Umbilical cord (tissue), 2 donors: Measurements from ENCODE around the gene TMEM150B. TPM values are rescaled to one million over a fixed set of nuclear protein-coding genes. Genes with fewer than 3 reads are reported as not detected.

Experiments used
- DNase-seq: peaks from one replicate; pipeline ENCODE4 v3.0.0-alpha.2; 2015; ENCODE audit warnings: low spot score
- total RNA-seq: library from RNA; depleted of rRNA; stranded (reverse); fragments of >200 nt; gene quantifications from one replicate; pipeline ENCODE4 v1.2.3, GENCODE V29; 2014; ENCODE audit warnings: low replicate concordance; ENCODE audit not compliant: insufficient read depth

TMEM150B gene
- total RNA-seq, 1 donor from 2014 or later, result 2.2 TPM

DNA sequence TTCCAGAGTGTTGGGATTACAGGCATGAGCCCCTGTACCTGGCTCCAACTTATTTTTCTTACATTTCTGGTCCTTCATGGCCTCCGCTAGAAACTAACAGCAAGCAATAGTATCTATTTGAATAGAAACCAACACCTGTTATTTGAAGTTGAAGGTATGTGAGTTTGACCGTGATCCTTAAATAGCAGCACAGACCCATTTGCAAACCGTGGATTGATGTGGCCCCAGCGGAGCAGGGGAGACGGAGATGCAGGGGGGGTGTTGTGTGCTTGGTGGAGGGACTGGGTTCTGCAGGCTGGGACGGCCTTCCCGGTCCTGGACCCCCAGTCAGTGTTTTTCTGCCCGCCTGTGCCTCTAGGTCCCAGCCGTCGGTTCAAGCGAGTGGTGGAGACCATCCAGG, 16.9 kb downstream of the TMEM150B start:
- DNase-seq, result no peak

DNA sequence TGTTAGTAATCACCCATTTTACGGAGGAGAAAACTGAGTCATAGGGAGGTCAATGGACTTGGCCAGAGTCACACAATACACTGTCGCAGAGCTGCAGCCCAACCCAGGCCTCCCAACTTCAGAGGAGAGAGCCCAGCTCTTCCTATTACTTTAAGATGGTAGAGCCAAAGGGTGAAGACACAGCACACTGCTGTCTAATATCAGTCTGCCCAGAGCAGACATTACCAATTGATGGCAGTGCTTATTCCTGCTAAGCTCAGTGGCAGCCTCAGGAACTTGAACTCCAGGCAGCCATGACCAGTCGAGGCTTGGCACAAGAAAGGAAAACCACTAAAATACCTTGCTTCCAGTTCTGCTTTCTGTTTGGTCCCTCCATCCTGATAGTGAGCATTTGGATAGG, 18.4 kb downstream of the TMEM150B start:
- DNase-seq, result no peak

DNA sequence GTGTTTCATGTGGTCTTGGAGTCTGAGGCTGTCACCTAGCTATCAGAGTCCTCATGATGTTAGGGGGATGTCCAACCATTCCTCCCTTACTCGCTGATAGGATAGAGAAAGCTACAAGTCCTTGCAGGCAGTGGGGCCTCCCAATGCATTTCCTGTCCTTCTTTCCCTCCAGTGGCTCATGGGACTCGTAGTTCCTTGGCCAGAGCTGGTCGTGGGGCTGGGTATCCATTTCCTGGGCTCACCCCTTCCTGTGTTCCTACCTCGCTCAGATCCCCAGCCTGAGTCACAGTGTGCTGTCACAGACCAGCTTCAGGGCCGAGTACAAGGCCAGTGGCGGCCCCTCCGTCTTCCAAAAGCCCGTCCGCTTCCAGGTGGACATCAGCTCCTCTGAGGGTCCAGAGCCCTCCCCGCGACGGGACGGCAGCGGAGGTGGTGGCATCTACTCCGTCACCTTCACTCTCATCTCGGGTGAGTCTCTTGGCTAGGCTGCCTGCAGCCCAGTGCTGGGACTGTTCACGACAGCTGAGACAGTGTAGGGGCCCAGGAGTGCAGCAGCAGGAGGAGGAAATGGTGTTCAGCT, 19.1 kb downstream of the TMEM150B start:
- no peak for DNase-seq

DNA sequence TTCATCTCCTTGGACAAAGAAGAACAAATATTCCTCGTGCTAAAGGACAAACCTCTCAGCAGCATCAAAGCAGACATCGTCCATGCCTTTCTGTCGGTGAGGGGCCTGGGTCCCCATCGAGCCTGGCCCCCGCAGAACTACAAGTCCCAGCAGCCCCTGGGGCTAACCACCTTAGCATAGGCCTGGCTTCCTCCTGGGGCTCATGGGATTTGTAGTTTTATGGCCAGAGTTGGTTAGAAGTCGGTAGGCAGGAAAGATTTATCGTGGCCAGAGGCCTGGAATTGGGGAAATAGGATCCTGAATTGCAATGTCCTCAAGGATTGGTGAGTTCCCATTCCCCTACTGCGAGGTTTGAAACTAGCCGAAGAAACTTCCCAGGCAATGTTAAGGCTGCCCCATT, 19.6 kb downstream of the TMEM150B start:
- DNase-seq, result peak; percentile 29

DNA sequence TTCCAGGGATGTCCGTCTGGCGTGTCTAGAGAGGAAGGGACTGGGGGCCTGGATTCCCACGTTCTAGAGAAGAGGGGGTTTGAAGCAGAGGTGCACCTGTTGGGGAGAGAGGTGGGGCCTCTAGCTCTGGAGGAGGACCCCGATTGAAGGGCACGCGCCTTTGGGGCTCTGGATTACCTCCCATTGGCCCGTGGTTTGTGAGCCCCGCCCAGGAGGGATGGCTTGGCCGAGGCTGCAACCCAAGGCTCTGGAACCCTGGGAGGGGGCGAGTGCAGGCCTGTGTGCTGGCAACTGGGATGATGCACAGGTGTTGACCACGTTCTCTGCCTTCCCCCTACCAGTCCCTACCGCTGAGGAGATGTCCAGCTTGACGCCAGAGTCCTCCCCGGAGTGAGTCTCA, 20.2 kb downstream of the TMEM150B start:
- no peak for DNase-seq

DNA sequence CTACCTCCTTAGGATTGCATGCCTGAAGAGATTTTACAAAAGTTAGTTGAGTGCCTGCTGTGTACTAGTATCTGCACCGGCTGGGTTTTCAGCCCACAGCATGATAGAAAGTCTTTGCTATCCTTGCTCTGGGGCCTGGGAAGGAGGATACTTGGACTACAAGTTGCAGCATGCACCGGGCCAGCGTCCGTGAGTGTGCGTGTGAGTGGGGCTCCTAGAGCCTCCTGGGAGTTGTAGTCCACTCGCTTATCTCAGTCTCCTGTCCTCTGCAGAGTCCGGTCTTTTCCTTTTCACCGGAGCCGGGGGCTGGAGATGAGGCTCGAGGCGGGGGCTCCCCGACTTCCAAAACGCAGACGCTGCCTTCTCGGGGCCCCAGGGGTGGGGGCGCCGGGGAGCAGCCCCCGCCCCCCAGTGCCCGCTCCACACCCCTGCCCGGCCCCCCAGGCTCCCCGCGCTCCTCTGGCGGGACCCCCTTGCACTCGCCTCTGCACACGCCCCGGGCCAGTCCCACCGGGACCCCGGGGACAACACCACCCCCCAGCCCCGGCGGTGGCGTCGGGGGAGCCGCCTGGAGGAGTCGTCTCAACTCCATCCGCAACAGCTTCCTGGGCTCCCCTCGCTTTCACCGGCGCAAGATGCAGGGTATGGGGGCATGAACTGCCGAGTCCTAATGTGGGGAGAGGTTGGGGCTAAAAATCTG, 20.7 kb downstream of the TMEM150B start:
- DNase-seq, result no peak

DNA sequence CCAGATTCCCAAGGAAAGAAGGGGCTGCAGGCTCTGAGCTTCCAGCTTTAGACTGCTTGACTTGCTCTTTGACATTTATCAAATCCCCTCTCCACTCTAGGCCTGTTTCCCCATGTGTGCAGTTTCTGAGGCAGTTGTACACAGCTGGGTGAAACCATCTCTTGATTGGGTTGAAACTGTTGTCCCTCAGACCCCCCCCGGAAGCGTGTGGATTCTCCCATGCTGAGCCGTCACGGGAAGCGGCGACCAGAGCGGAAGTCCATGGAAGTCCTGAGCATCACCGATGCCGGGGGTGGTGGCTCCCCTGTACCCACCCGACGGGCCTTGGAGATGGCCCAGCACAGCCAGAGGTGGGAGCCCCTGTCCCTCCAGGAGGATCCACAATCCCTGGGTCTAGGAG, 21.7 kb downstream of the TMEM150B start:
- DNase-seq, result no peak

DNA sequence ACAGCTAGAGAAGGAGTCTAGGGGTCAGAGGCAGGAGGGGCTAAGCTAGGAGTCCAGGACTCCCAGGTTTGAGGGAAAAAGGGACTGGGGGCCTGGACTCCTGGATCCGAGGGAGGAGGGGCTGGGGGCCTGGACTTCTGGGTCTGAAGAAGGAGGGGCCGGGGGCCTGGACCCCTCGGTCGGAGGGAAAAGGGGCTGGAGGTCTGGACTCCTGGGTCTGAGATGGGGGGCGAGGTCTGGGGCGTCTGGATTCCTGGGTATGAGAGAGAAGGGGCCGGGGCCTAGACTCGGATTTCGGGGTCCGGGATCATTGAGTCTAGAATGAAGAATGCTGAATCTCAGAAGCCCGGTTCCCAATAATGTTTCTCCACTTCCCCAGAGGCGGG, 22.8 kb downstream of the TMEM150B start:
- no peak for DNase-seq

DNA sequence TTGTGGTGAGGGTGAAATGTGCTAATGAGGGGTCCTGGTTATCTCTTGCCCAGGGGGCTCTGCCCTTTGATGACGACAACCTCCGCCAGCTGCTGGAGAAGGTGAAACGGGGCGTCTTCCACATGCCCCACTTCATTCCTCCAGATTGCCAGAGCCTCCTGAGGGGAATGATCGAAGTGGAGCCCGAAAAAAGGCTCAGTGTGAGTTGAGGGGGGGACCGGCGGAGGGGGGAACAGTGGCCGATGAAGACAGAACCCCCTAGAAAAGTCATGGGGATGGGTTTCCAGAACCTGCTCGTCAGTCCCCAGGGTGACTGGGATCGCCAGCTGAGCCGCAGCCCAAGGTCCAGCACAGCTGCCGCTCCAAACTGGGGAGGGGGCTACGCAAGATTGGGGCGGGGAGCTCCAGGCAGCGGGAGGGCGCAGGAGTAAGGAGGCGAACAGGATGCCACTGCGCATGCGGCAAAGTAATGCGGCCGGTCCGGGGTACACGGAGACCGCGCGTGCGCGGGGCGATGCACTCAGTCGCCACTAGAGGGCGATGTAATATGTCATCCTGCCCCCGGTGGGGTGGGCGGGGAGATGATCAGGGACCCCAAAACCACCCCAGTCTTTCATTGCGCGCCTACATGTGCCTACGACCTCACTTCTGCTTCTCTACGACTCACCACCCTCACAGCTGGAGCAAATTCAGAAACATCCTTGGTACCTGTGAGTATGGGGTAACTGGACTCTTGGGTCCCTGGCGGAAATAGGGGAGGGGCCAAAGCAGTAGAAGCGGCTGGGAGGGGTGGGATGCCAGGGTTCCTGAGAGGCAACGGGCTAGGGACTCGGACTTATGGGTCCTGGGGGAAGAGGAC, 23.5 kb downstream of the TMEM150B start:
- DNase-seq, result peak; percentile 84

DNA sequence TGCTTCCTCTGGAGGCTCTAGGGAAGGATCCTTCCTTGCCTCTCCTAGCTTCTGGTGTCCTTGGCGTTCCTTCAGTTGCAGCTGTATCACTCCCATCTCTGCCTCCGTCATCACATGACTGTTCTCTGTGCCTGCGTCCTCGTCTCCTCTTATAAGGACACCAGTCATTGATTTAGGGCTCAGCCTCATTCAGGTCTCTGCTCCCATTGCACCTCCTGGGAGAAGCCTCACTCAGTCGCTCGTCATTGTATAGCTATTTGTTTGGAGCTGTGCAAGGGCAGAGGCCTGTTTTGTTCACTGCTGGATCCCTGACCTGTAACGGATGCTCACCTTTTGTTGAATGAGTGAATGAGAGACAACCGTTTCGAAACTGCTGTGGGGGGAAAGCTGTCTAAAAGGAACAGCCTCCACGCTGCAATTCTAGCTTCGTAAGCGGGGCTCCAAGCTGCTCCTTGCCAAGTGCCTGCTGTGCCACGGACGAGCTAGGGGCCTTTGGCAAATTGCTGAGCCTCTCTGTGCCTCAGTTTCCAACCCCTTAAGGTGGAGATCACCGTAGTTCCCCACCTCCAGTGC, 24.2 kb downstream of the TMEM150B start:
- no peak for DNase-seq

DNA sequence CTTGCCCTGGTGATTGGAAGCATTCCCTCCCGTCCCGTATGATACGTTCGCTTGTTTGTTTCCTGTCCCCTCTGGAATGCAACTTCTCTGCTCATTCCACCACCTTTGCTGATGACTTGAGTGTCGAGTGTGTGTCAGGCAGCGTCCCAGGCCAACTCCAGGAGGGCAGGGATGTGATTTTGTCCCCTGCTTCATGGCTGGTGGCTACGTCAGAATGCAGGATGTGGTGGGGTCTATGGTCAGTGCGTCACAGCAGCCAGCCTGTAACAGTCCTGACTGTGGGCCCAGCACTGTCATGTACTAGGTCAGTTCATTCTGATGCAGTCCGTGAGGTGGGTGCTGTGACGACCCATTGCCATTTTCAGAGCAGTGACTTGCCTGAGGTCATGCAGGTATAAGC, 25.1 kb downstream of the TMEM150B start:
- no peak for DNase-seq

DNA sequence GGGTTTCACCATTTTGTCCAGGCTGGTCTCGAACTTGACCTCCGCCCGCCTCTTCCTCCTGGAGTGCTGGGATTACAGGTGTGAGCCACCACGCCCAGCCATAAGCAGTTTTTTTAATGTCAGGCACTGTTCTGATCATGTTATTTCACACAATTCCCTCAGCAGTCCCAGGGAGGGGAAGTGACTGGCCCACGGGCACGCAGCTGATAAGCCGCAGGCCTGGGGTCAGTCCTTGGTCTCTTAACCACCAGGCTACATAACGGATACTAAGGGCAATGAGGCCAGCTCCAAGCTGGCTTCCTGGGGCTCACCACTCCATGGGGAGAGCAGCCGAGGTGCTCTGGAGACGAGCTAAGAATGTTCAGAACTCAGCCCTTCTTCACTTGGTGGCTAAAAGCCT, 27.9 kb downstream of the TMEM150B start:
- DNase-seq, result no peak

DNA sequence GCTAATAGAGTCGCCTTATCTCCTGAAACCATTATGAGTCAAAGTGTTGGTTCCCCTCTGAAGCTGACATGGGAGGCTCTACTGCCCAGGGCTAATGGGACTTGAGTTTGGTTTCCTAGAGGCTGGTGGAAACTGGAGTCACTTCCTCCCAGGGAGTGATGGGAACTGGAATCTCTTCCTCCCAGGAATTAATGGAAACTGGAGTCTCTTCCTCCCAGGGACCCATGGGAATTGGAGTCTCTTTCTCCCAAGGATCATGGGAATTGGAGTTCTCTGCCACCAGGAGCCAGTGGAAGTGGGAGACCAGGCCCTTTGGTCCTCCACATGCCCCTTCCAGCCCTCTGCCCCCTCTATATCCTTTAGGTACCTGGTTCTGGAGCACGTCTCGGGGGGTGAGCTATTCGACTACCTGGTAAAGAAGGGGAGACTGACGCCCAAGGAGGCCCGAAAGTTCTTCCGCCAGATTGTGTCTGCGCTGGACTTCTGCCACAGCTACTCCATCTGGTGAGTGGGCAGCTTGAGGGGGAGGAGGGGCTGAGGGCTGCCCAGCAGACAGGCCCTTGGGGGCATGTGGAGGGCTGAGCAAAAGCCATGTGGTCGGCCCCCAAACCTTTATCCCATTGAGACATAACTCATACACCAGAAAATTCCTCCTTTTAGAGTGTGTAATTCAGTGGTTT, 35.9 kb downstream of the TMEM150B start:
- DNase-seq, result no peak

DNA sequence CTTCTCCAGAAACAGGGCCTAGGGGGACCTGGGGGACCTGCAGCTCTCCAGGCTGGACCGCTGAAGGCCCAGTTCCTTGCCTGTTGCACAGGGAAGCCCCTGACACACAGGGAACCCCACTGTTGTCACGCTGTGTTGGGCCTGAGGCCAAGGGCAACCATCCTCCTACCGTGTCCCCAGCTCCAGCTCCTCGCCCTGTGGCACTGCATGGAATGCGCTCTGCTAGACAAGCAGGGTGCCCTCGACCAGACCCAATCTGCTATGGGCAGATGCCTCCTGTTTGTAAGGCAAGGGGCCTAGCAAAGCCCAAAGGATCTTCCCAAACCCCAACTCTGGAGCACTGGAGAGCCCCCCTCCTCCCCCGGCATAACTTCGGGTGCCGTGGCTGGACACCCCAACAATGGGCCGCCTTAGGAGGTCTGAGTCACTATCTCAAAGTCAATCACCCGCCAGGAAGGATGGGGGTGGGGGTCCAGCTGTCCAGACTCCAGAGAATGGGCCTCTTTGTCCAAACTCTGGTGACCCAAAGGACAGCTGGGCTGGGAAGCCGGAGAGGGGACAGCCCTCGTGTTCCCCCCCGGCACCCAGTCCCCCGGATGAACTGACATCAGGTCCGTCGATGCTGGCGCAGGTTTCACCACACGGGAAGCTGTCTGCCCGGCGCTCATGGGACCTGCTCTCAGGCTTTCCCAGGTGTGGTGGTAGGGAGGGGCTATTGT, 37.6 kb downstream of the TMEM150B start:
- DNase-seq, result no peak

DNA sequence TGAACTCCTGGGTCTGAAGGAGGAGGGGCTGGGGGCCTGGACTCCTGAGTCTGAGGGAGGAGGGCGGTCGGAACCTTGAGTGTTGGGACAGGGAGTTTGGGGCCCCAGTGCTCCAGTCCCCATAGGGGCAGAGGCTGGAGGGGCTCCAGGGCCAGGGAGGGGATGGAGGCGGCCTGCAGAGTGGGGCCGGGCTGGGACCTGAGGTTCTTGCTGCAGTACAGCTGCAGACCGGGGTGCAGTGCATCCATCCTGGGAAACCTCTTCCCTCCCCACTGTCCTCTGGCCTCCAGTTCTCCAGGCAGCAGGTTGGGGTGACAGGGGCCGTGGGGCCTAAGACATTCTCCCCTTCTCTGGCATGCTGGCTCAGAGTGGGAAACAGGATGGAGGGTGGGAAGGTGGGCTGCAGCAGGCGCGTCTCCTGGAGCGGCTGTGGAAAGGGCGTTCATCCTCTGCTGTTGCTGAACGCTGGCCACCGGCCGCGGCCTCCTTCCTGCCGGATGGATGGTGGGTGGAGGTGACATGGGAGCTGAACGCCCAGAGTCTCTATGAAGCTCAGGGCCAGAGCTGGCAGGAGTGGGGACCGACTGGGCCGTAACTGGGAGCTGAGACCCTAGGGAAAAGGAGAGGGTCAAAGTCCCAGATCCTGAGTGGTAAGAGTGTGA, 39.8 kb downstream of the TMEM150B start:
- DNase-seq, result no peak

DNA sequence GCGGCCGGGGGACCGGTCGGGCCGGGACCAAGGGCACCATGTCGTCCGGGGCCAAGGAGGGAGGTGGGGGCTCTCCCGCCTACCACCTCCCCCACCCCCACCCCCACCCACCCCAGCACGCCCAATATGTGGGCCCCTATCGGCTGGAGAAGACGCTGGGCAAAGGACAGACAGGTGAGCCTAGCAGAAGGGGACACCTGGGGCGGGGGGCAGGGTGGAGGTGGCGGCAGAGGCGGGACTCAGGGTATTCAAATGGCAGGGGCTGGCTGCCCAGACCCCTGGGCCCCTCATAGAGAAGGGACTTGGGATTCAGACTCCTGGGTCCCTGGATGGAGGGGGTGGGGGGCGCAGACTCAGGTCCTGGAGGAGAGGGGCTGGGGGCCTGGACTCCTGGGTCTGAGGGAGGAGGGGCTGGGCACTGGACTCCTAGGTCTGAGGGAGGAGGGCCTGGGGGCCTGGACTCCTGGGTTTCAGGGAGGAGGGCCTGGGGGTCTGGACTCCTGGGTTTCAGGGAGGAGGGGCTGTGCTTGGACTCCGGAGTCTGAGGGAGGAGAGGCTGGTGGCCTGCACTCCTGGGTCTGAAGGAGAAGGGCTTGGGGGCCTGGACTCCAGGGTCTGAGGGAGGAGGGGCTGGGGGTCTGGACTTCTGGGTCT, 40.6 kb downstream of the TMEM150B start:
- DNase-seq, result no peak

DNA sequence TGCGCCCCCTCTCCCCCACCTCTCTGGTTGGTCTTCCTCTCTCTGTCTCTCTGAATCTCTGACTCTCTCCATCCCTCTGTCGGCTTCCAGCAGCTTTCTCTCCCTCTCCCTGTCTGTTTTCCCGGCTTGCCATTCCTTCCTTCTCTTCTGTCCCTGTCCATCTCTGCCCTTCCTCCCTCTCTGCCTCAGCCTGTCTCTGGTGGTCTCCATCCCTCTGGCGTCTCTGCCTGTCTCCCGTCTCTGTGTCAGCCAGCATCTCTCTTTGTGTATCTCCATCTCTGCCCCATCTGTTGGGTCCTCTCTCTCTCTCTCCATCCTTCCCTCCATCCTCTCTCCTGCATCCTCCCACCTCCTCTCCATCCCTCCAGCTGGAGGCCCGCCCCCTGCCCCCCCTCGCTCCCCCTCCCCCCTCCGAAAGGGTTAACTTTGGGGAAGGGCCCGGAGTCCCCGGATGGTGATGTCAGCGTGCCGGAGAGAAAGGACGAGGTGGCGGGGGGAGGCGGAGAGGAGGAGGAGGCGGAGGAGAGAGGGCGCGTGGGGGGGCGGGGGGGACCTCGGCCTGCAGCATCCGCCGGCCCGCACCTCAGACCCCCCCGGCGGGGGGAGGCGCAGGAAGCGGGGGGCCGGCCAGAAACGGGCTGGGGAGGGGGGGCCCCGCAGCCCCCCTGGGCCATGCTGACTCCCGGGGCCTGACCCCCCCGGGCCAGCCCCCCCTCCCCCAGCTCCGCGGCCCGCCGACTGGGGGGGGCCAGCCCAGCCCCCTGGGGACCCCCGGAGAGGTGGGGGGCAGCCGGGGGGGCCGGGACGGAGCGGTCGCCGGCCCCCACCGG, 41.4 kb downstream of the TMEM150B start, which contains the start of gene BRSK1:
BRSK1 (plus strand) TSS at position 450 of the 830 bp plus-strand sequence. CDS start 446 bp downstream, outside the sequence.
- DNase-seq, result peak; percentile 57

DNA sequence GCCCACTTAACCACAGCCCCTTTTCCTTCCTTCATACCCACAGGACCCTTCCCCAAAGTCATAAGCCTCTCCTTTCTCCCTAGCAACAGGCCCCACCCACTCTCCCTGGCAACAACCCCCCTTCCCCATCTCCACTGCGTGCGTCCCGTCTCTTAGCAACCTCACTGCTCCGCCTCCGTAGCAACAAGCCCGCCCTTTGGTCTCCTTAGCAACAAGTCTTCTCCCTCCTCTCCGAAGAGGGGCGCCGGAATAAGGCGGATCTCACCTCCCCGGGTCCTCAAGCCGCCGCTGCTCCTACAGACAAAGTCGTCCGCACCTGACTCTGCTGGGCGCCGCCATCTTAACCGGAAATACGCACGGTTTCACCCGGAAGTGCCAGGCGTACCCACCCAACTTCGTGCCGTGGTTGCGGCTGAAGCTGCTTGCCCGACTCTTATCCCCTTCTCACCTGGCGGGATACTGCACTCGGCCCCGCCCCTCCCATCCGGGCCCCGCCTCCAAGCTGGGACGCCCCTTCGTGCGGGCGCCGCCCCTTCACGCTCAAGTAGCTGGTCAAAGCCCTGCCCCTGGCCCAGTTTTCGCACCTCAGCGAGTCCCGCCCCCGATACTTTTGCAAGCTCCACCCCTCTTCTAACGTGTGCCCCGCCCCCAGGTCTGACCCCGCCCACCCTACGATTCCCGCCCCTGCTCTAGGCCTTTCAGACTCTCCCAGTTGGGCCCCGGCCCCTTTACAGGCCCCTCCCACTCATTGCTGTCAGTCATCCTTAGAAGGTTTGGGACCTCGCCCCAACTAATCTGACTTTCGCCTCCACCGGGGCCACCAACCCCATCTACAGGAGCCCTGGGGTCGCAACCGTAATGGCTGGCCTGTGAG, 45.1 kb downstream of the TMEM150B start, which contains the start of gene HSPBP1:
HSPBP1 (minus strand) TSS at position 341 of the 874 bp plus-strand sequence. CDS start 502 bp downstream, outside the sequence.
- DNase-seq, result peak; percentile 97
